Right lung (tissue), 5 donors: ENCODE measurements around the gene NUAK2. TPM values are rescaled to one million over a fixed set of nuclear protein-coding genes. Genes with fewer than 3 reads are reported as not detected.

Experiments used
- DNase-seq, 2 donors: peaks; one replicate each; pipeline ENCODE4 v3.0.0-alpha.2; 2013
- polyA plus RNA-seq, 5 donors: library from polyadenylated mRNA; unstranded; fragments of 120-200 nt; gene quantifications; one replicate each; pipeline versions ENCODE4 v1.2.1 to v1.2.3, GENCODE V29; 2013; ENCODE audit warnings: inconsistent platforms in 1 of 5, low replicate concordance in 1 of 5; ENCODE audit not compliant: insufficient read length in 5 of 5, insufficient read depth in 1 of 5

NUAK2 gene
- polyA plus RNA-seq, 5 donors: 6.0 to 10.5 (median 7.9) TPM

DNA sequence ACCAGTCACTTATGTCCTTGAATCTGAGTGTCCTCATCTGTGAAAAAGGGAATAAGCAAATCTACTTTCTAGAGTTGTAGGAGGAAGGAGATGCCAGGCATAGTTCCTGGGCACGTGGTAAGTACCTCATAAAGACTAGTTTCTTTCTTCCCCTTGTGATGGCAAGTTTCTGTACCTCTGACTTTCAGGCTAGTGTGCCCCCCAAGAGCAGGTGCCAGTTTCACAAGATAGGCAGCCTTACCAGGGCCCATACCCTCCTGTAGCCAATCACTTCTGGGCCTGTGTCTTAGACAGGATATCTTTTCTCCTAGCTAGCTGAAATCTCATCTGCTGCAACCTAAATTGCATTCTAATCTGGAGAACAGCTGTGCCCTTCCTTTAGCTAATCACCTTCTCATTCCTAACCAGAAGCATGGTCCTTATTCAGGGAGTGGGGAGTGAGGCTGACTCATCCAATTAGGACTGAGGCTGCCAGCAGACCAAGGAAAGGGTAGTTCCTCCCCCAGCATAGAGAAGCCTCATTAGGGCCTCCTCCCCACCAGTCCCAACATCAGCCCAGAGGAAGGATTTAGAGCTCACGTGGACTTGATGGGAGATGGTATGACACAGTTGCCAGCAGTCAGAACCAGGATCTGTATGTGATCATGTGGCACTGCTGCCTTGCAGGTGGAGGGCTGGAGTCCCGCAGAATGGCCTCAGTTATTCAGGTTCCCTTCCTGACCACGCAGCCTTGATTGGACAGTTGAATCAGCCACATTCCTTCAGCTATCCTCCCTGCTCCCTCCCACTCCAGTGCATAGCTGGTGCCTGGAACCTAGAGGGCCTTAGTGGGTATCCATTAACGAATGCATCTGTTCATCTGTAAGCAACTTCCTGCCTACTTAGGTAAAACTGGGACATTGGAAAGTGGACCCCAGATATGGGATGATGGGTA is 27.3 kb upstream of the NUAK2 start:
- no peak for DNase-seq

DNA sequence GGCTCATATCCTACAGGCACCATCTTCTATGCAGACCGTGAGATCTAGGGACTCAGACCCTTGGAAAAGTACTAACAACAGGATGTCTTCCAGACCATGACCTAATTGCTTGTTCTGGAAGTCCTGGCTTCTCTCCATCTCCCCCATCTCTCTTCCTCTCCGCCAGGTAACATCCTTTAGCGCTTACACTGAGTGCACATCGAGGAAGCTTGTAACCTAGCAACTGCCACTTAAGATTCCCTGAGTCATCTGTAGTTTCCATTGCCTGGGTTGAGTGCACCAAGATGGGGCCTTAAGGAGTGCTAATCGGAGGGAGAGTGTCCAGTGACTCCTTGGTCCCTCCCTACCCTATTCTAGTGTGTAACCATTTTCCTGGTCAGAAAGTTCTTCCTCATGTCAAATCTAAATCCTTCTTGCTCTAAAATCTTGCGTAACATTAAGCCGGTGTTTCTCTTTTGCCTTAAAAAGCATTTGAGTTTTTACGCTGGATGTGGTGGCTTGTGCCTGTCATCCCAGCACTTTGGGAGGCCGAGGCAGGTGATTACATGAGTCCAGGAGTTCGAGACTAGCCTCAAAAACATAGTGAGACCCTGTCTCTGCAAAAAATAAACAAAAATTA is 25.5 kb upstream of the NUAK2 start:
- DNase-seq: no peak

DNA sequence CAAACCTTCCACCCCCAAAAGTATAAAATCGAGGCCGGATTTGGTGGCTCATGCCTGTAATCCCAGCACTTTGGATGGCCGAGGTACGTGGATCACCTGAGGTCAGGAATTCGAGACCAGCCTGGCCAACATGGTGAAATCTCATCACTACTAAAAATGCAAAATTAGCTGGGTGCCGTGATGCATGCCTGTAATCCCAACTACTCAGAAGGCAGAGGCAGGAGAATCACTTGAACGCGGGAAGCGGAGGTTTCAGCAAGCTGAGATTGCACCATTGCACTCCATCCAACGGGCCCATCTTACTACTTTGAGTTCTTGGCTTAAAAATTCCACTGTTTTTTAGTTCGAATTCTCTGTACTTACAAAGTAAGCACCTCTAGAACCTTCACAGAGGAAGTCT is 24.2 kb upstream of the NUAK2 start:
- no peak for DNase-seq

DNA sequence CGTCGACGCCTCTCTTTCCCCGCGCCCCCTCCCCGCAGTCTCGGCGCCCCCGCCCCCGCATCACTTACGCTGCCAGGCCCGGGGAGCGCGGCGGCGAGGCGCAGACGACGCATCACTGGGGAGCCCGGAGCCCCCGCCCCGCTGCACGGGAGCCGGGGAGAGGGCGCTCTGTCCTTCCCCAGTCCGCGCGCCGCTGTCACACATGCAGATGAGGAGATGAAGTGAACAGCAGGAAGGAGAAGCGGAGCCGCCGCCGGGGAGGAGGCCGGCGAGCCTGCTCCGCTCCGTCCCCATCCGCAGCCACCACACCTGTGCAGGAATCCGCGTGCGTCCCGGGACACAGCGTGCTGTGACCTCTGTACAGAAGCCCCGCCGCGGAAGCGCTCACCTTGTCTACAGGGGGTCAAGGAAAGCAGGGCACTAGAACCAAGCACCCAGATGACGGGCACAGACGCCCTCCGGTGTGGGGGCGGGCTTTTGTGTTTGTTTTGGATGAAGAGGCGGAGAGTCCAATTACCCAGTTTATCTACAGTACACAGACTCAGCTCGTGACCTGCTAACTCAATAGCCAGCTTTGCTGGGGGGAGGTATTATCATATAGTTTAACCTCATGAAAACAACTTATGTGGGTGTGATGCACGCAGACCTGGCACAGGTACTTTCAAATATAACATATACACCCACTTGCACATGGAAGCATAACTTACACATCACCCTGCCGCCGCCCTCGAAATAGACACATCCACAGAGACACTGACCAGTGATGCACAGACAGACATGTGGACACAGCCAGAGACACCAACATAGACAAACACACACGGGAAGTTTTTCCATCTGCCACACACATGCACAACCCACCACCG is 22.8 kb upstream of the NUAK2 start:
- no peak for DNase-seq

DNA sequence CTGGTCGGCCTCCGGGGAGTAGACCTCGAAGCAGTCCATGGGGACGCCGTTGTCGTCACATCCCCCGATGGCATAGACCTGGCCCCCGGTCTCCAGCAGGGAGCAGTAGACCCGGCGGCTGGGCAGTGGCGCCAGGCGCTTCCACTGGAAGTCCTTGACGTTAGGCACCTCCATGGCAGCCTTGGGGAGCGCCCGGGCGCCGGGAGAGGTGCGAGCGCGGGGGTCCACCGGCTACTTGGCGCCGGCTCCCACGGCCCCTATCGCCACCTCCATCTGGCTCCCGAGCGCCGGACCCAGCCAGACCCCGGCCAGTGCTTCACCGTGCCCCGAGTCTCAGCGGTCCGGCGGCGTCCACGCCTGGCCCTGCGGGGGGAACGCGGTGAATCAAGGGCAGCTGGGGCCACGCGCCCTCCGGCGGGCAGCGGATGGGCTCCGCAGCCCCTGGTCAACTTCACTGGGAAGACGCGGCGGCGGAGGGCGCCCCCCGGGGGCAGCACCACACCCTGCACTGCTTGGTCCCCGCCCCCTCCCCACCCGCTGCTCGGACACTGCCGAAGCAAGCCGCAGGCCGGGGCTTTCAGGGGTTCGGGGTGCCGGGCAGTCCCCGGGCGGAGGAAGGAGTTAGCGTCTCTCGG is 22.0 kb upstream of the NUAK2 start:
- DNase-seq: no peak

DNA sequence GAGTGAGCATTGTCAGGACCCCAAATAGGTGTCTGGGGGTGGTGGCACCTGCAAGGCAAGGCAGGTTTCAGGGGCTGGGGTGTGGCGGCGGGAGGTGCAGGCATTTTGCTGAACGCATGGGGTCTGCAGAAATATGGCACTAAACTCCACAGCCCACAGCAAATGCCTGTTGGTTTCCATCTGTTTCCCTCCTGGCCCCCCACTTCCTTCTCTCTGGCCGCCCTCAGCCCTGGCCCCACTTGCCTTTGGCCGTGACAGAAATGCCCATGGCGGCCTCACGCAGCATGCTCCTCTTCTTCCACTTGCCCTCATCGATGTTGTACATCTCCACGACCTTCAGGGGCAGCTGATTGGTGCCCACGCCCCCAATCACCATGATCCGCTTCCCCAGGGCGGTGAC is 21.4 kb upstream of the NUAK2 start:
- DNase-seq: no peak

DNA sequence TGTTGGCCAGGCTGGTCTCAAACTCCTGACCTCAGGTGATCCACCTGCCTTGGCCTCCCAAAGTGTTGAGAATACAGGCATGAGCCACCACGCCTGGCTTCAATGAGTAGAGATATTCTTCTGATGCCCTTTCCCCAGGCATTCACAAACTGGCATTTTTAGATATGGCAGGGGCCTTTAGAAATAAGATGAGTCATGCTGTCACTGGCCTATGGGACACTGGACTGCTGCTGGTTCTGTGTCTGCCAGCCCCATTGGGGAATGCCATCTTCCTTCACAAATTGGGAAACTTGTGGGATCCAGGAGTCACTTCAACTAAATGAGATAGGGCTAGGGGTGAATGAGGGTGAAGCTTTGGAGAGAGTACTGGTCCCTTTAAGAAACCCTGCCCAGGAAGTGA is 19.1 kb upstream of the NUAK2 start:
- no peak for DNase-seq

DNA sequence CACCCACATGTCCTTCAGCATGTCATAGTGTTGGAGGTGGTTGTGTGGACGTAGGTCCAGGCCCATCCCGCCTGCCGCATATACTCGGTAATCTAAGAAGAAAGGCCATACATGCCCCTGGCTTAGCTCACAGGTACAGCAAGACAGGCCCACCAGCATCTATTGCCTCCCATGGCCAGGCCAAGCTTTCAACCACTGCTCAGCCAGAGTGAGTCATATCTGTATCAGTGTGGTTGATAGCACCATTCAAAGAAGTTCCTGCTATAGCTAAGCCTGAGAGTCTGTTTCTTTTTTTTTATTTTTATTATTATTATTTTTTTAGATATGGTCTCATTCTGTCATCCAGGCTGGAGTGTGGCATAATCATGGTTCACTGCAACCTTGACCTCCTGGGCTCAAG is 18.2 kb upstream of the NUAK2 start:
- DNase-seq: no peak

DNA sequence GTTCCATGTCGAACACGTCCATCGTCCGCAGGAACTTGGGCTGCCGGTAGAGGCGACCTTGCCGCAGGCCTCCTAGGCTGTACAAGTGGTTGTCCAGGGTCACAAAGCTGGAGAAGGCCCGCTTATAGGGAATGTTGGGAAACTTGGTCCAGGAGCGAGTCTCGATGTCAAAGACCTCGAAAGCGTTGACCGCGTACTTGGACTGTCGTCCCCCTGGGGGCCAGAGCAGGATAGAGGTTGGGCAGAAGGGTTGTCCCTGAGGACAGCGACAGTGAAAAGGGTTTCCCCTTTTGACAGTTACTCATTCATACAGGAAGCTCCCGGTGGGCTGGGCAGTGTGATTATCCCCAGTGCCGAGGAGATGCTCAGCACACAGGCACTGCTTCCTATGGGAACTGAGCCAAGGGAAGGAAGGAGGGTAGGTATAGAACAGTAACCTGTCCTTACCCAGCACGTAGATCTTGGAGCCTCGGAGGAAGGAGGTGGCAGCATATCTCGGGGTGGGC is 17.7 kb upstream of the NUAK2 start:
- no peak for DNase-seq

DNA sequence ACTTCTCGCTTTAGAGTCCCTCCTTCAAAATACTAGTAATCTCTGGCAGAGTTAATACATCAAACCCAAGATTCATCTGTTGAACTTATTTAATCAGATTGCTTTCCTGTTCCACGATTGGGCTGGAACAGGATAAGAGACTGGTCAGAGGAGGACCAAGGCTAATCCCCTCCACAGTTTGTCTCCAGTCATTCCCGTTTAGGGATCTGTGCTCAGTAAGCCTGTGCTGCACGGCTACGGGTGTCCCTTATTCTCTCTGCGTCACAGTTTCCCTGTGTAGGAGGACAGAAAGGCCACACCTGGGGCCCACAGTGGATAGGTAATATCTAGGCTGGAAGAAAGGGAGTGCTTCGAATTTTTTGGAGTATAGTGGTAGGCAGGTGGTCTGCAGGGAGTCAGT is 16.5 kb upstream of the NUAK2 start:
- no peak for DNase-seq

DNA sequence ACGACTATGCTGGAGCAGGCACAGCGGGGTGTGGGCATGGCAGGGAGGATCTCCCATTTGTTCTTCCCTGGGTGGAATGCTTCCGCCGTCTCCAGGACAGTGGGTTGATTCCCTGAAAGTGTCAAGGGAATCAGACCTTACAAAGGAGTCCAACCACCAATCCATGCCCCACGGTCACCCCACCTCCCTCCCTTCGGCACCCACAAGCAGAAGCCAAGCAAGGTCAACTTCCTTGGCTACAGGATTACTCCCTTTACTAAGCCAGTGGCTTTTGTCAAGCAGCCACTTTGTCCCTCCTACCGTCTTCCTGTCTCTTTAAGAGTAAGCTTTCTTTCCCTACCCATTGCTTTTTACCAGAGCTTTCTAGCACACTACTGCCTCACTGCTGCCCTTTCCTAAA is 15.9 kb upstream of the NUAK2 start:
- no peak for DNase-seq

DNA sequence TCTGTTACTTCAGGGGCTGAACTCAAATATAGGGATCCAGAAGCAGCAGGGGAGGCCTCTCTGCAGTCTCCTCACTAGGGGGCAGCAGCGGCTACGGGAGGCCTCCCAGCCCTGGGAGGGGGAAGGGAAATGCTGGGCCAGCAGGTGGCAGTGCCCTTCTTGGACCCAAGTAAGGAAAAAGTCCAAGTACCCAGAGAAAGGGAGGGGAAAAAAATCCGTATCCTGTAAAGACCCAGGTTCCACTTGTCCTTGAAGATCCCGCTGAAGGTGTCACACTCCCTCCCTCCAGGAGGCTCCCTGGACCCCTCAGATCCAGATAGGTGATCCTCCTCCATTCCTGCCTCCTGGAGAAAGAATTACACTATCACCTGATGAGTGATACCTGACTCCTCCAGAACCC is 14.1 kb upstream of the NUAK2 start:
- DNase-seq: peak in 1 of 2 donors; percentile 67

DNA sequence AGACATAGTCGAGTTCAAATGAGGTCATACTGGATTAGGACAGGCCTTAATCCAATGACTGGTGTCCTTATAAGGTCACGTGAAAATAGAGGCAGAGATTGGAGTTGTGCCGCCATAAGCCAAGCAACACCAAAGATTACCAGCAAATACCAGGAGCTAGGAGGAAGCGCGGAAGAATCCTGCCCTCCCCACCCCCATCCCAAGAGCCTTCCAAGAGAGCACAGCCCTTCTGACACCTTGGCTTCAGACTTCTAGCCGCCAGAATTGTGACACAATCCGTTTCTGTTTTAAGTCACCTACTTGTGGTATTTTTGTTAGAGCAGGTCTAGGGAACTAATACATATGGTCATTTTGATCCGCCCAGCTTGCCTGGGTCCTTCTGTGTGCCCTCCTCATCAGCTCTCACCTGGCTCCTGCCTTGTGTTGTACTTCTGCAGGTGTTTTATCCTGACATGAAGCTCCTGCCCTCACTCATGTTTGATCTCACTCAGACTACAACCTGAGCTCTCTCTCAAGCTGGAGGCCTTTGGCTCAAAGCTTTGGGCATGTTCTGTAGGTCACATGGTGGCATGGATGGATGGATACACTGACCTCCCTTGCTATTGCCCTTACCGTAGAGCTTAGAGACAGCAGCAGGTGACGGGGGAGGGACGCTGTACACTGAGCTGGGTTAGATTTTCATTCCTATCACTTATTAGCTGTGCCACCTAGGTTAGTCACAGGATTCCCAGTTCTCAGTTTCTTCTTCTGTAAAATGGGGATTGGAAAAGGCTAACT is 10.7 kb upstream of the NUAK2 start:
- DNase-seq: no peak

DNA sequence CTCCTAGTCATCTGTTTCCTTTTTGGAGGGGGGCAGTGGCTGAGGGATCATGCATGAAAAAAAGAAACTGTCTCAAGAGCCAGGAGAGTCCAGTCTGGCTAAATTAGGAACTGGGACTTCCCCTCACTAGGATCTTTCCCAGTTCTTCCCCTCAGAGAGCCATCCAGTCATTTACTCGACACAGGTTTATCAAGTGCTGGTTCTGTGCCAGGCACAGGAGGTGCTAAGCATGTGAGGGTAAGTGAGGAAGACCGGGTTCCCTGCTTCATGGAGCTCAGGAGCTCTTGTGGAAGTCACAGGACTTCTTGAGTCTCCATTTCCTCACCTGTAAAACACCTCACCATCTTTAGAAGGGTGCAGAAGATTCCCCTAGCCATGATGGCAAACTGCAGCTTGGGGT is 8.6 kb upstream of the NUAK2 start:
- DNase-seq: no peak

DNA sequence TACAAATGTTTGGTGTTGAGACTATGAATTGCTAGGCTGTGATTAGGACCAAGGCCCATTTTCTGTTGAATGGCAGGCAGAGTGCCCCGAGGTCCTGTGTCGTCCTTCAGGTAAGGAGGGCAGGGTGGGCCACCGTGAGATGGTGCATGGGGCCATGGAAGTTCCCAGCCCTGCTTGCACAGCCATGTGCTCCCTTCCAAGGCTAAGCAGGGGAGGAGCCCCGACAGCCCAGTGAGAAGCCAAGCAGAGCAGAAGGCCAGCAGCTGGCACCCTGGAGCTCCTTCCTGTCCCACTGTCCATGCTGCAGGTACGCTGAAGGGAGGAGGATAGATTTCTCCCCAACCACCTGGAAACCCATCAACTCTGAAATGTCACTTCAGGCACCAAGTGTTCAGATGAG is 8.2 kb upstream of the NUAK2 start:
- DNase-seq: no peak

DNA sequence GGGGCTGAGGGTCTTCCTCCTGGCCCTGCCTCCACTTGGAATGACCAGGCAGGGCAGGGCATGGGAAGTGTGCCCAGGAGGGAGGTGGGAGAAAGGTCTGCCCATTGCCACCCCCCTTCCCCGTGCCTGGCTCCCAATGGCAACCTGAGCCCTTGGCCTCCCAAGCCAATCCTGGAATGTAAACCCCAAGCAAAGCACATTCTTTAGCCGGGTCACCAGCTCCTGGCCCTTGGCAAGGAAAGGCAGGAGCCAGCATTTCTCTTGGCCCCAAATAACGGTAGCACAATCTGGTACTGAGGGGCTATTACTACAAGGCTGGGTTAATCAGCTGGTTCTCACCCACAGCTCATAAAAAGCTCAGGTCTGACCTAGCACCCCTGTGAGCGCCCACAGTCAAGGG is 6.9 kb upstream of the NUAK2 start:
- DNase-seq: no peak

DNA sequence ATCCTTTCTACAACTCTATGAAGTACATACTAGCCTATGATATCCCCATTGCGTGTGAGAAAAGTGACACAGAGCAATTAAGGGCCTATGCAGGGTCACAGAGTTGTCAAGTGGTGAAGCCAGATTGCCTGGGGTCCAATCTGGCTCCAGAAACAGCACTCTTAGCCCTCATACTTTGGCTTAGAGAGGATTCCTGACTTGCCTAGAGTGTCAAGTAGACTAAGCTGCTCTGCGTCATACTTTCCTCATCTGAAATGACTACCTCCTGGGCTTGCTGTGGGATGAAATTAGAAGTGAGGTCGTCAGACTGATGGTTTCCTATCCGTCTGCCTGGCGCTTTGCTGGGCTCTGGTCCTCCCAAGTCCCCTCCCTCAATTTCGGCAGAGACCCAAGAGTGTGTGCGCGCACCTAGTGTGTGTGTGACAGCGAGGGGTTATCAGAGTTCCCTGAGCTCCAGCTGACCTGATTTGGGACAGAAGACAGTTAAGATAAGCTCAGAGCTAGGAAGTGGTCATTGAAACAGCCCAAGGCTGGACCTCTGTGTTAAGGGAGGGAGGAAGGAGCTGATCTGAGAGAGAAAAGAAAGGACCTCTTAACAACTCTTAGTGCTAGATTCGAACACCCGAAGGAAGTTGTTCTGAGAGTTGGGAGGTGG is 5.4 kb upstream of the NUAK2 start:
- DNase-seq: no peak

DNA sequence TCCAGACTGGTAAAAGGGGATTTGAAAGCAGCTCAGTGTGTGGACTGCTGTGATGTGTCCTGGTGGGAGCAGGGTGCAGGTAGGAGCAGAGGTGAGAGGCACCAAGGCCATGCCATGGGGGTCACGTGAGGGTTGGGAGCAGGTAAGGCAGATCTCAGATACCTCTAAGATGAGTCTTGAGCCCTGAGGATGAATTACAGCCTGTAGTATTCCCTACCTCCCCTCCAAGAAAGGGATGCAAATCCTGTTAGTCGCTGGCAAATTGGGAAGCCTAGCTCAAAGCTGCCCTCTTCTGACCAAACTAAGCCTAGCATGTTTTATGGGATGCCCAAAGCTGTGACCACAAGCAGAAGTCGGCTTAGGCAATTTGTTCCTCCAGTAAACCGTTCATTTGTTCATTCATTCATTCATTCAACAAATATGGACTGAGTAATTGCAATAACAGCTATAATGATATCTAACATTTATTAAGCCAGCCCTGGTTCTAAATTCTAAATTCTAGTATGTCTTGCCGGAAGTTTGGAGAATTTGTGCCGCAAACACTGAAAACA is 3.9 kb upstream of the NUAK2 start:
- DNase-seq: peak in 1 of 2 donors; percentile 73

DNA sequence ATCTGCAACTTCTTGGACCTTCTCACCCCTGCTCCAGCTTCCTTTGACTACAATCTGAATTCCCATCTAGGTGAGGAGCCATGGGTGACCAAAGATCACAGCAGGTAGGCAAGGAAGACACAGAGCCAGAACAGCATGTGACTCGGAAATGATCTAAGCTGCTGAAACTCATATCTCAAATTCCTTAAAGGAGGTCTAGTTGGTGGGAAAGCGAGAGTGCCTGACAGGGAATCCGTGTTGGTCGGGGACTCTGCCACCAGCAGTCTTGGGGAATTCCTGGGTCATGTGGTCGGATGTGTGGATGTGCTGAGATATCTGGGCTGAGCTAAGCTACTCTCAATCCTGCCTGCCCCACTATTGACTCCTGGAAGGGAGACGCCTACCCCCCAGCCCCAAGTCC is 3.2 kb upstream of the NUAK2 start:
- DNase-seq: no peak

DNA sequence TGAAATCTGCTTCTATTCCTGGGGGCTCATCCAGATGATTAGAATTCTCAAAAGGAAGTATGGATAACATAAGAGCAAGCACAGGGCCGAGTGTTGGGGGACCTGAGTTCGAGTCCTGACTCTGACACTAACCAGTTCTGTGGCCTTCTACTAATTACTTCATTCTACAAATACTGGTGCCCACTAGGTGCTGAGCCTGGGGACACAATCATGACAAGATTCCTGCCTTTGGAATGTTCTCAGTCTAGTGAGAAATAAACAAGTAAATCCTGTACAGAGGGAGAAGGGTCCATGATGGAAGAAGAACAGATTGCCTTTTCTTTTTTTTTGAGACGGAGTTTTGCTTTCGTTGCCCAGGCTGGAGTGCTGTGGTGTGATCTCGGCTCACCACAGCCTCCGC is 2.2 kb upstream of the NUAK2 start:
- DNase-seq: no peak
